Ascending aorta (tissue), 2 donors: Measurements from ENCODE around the gene GPR153. TPM values are rescaled to one million over a fixed set of nuclear protein-coding genes. Genes with fewer than 3 reads are reported as not detected.

Source experiments
- DNase-seq, 2 donors: peaks; one replicate each; pipeline ENCODE4 v3.0.0-alpha.2; 2019; ENCODE audit warnings: low spot score in 2 of 2
- H3K27ac ChIP-seq, 2 donors: fragments of 200-600 bp; sonication (generic); one replicate each; pipeline ENCODE4 v1.5.1; 2016 to 2017; ENCODE audit warnings: mild to moderate bottlenecking in 1 of 2
- H3K27me3 ChIP-seq: fragments of 200-600 bp; sonication (generic); one replicate; pipeline ENCODE4 v1.5.1; 2017
- H3K36me3 ChIP-seq, 2 donors: fragments of 200-600 bp; sonication (generic); one replicate each; pipeline ENCODE4 v1.5.1; 2016
- H3K4me1 ChIP-seq, 2 donors: fragments of 200-600 bp; sonication (generic); one replicate each; pipeline ENCODE4 v1.5.1; 2016 to 2017; ENCODE audit warnings: mild to moderate bottlenecking in 1 of 2
- H3K4me3 ChIP-seq, 2 donors: fragments of 200-600 bp; sonication (generic); one replicate each; pipeline ENCODE4 v1.5.1; 2016 to 2017; ENCODE audit warnings: mild to moderate bottlenecking in 1 of 2
- H3K9me3 ChIP-seq, 2 donors: fragments of 200-600 bp; sonication (generic); one replicate each; pipeline ENCODE4 v1.5.1; 2016
- intact Hi-C: fragments of 100-400 bp; cut with DNase I; formaldehyde crosslinking; loops from one replicate; pipeline ENCODE4 v1.15.1; 2023
- total RNA-seq: library from RNA; depleted of rRNA; stranded (reverse); fragments of >200 nt; gene quantifications from one replicate; pipeline ENCODE4 v1.1.0, GENCODE V29; 2016
- TF ChIP-seq, protein P1 (sequence below), 3 experiments: fragments of 200-600 bp in 2 of 3; fragments of 450-650 bp in 1 of 3; sonication (generic) in 2 of 3; IDR thresholded peaks; one replicate each; pipeline ENCODE4 v1.5.1; 2016 to 2019; ENCODE audit warnings: antibody characterized with exemption in 3 of 3, mild to moderate bottlenecking in 1 of 3, moderate library complexity in 1 of 3

Gene GPR153
- total RNA-seq, 1 donor from 2014 or later = 24.3 TPM

GRCh38 chr1:6243993-6244392 is 16.9 kb downstream of the GPR153 start, which contains the start of gene HES3:
TSS of gene HES3 (plus strand) at chr1:6244179. CDS start at chr1:6244366, 187 bp downstream.
- Histone ChIP-seq H3K4me1 (peaks cover 2 to 12% of the 10 kb centered on the region in 2 donors), H3K36me3 (no peaks in the 10 kb centered on the region), H3K4me3 (no peak within 1 kb of the TSS), H3K9me3 (no peaks in the 10 kb centered on the region), H3K27me3 (peaks cover 45% of the 10 kb centered on the region), H3K27ac (no peak within 1 kb of the TSS)
- TF ChIP-seq, protein P1, sequence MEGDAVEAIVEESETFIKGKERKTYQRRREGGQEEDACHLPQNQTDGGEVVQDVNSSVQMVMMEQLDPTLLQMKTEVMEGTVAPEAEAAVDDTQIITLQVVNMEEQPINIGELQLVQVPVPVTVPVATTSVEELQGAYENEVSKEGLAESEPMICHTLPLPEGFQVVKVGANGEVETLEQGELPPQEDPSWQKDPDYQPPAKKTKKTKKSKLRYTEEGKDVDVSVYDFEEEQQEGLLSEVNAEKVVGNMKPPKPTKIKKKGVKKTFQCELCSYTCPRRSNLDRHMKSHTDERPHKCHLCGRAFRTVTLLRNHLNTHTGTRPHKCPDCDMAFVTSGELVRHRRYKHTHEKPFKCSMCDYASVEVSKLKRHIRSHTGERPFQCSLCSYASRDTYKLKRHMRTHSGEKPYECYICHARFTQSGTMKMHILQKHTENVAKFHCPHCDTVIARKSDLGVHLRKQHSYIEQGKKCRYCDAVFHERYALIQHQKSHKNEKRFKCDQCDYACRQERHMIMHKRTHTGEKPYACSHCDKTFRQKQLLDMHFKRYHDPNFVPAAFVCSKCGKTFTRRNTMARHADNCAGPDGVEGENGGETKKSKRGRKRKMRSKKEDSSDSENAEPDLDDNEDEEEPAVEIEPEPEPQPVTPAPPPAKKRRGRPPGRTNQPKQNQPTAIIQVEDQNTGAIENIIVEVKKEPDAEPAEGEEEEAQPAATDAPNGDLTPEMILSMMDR (IDR thresholded peaks at IDR 0.05) = no peak
- DNase-seq = no peak
- intact Hi-C loops = no loop called here

GRCh38 chr1:6243053-6243834 is 17.7 kb downstream of the GPR153 start:
- Histone ChIP-seq H3K36me3 (no peaks in the 10 kb centered on the region), H3K4me3 (no peak overlapping the region), H3K27me3 (peaks cover 45% of the 10 kb centered on the region), H3K9me3 (no peaks in the 10 kb centered on the region), H3K27ac (no peak overlapping the region), H3K4me1 (peaks cover 2 to 12% of the 10 kb centered on the region in 2 donors)
- TF ChIP-seq, protein P1 (IDR thresholded peaks at IDR 0.05) = no peak
- DNase-seq = no peak
- intact Hi-C loops = no loop called here

- peaks cover 2 to 12% of the 10 kb centered on the region in 2 donors for H3K4me1 ChIP-seq
- no peak for DNase-seq
- H3K36me3 ChIP-seq = no peaks in the 10 kb centered on the region
- H3K27ac ChIP-seq = no peak overlapping the region
- TF ChIP-seq, protein P1 (IDR thresholded peaks at IDR 0.05) = no peak
- no peaks in the 10 kb centered on the region for H3K9me3 ChIP-seq
- peak overlapping the region in 1 of 2 donors; percentile 27 for H3K4me3 ChIP-seq
- peaks cover 45% of the 10 kb centered on the region for H3K27me3 ChIP-seq
- intact Hi-C loops = no loop called here
Observed at GRCh38 chr1:6241887-6242740, 18.8 kb downstream of the GPR153 start.

GRCh38 chr1:6241107-6241886 is 19.6 kb downstream of the GPR153 start:
- peak overlapping the region in 1 of 2 donors; percentile 27 for H3K4me3 ChIP-seq
- DNase-seq = no peak
- no peaks in the 10 kb centered on the region for H3K9me3 ChIP-seq
- H3K27ac ChIP-seq = no peak overlapping the region
- intact Hi-C loops = no loop called here
- peaks cover 45% of the 10 kb centered on the region for H3K27me3 ChIP-seq
- TF ChIP-seq, protein P1 (IDR thresholded peaks at IDR 0.05) = no peak
- H3K4me1 ChIP-seq = peaks cover 2 to 12% of the 10 kb centered on the region in 2 donors
- no peaks in the 10 kb centered on the region for H3K36me3 ChIP-seq
